Uterine smooth muscle cell (primary cell): ENCODE measurements around the gene ARHGEF11. TPM values are rescaled to one million over a fixed set of nuclear protein-coding genes. Genes with fewer than 3 reads are reported as not detected.

ENCODE experiments used
- total RNA-seq: library from RNA; depleted of rRNA; stranded (reverse); fragments of >200 nt; gene quantifications from 2 replicates; pipeline ENCODE4 v1.2.3, GENCODE V29; 2014

ARHGEF11 gene
- total RNA-seq: 31.0 and 34.0 TPM in 2 replicates

DNA sequence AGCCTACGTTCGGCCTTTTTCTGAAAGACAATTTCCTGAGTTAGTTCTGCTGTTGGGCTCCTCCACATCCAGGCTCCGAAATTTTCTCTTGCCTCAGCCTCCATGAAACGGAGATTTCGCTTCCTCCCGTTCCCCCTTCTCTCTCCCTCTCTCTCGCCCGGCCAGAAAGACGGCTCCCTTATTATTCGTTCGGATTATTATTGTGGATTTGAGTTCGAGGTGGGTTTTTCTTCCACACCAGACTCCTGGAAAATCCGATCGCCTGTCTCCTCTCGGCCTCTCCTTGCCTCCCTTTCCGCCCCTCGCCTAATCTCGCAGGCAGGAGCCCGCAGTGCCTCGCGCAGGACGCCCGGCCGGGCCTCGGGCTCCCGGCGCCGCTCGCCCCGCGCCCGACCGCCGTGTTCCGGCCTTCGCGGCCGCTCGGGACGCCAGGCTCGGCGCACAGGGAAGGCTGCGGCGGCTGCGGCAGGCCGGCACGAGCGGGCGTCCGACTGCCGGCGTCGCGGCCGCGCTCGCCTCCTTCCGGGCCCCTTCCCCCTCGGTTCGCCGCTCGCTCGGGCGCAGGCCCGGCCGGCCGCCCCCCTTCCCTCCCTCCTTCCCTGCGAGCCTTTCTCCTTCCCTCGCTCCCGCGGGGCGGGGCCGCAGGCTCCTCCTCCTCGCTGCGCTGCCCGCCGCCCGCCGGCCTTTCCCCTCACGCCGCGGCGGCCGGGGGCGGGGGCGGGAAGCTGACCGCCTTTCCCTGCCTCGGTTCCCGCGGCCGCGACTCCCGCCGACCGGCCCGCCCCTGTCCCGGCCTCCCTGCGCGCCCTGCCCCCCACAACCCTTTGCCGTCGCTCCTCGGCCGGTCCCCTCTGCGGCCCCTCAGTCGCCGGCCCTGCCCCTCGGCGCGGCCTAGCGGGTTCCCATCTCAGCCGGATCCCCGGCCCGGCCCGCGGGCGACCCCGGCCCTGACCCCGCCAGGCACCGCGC is at the start of gene ARHGEF11:
ARHGEF11 (minus strand) TSS at position 493 of the 969 bp plus-strand sequence. CDS start 1,412 bp downstream, outside the sequence.

GRCh38 chr1:156920233-156921052 is 125.1 kb downstream of the ARHGEF11 start, which contains the start of gene LRRC71:
Gene LRRC71 (plus strand): TSS chr1:156920632. CDS start chr1:156920804, 172 bp downstream.

GRCh38 chr1:156893048-156893953 is 152.2 kb downstream of the ARHGEF11 start, which contains the start of gene PEAR1:
Gene PEAR1 (plus strand): TSS chr1:156893718. CDS start chr1:156903927, 10,209 bp downstream.

Other genes starting within 250 kb of the ARHGEF11 start
- 0.25 TPM in 1 of 2 replicates, not detected in the other for gene SH2D2A, start 228.9 kb downstream of the ARHGEF11 start, total RNA-seq
- gene INSRR, start 186.6 kb downstream of the ARHGEF11 start, total RNA-seq: under 0.01 TPM in 1 of 2 replicates, not detected in the other
- not detected in 2 replicates for gene NTRK1, start 184.9 kb downstream of the ARHGEF11 start, total RNA-seq
- 1.3 and 1.6 TPM in 2 replicates for gene PEAR1, start 152.0 kb downstream of the ARHGEF11 start, total RNA-seq
- gene LRRC71, start 125.1 kb downstream of the ARHGEF11 start, total RNA-seq: not detected in 2 replicates
- not detected in 2 replicates for gene ETV3L, start 54.1 kb upstream of the ARHGEF11 start, total RNA-seq
- gene ETV3, start 92.7 kb upstream of the ARHGEF11 start, total RNA-seq: 14.7 and 15.5 TPM in 2 replicates